GM12891 (cell line): ENCODE measurements around the gene VPS11.

Experiments
- PAX5 ChIP-seq: IDR thresholded peaks from 2 replicates; pipeline ENCODE4 v1.6.1; 2011; ENCODE audit warnings: low read length, moderate library complexity, mild to moderate bottlenecking; ENCODE audit not compliant: insufficient read depth, severe bottlenecking
- POLR2A ChIP-seq: IDR thresholded peaks from 2 replicates; pipeline ENCODE4 v1.6.1; 2011; ENCODE audit warnings: low read depth, low read length, control low read depth
- POLR2AphosphoS5 ChIP-seq: IDR thresholded peaks from 2 replicates; pipeline ENCODE4 v1.6.1; 2011; ENCODE audit warnings: low read depth, low read length, control low read depth
- POU2F2 ChIP-seq: IDR thresholded peaks from 2 replicates; pipeline ENCODE4 v1.6.1; 2011; ENCODE audit warnings: low read depth, mild to moderate bottlenecking, control low read depth, low read length, moderate library complexity
- TAF1 ChIP-seq: IDR thresholded peaks from 2 replicates; pipeline ENCODE4 v1.6.1; 2011; ENCODE audit warnings: low read depth, low read length, control low read depth

- peak; percentile 100 for TF ChIP-seq POLR2A
- peak; percentile 99 for TF ChIP-seq TAF1
- TF ChIP-seq POLR2AphosphoS5: peak; percentile 100
- peak; percentile 17 for TF ChIP-seq PAX5
- TF ChIP-seq POU2F2: peak; percentile 96
These were observed 27.7 kb downstream of the VPS11 start for GRCh38 chr11:119095066-119095880.
